A172 (cell line): ENCODE data around the gene MYO9B. TPM values are rescaled to one million over a fixed set of nuclear protein-coding genes. Genes with fewer than 3 reads are reported as not detected.

Experiments
- DNase-seq: peaks from one replicate; pipeline ENCODE4 v3.0.0-alpha.2; 2015; ENCODE audit warnings: low spot score
- total RNA-seq: library from RNA; depleted of rRNA; stranded (reverse); fragments of >200 nt; shearing (Covaris generic); gene quantifications from 2 replicates; pipeline ENCODE4 v1.2.3, GENCODE V29; 2014

Gene MYO9B
- total RNA-seq, 1 experiment from 2014 or later, result 43.8 TPM

- DNase-seq, result no peak
Measured at GRCh38 chr19:17240826-17241399, 165.3 kb downstream of the MYO9B start.

GRCh38 chr19:17242431-17243208 lies 167.0 kb downstream of the MYO9B start:
- DNase-seq, result no peak

- no peak for DNase-seq
Measured at GRCh38 chr19:17243211-17243829, 167.7 kb downstream of the MYO9B start.

GRCh38 chr19:17243830-17244617 lies 168.4 kb downstream of the MYO9B start:
- no peak for DNase-seq

- DNase-seq, result no peak
Measured at GRCh38 chr19:17244618-17245534, 169.3 kb downstream of the MYO9B start.

GRCh38 chr19:17245535-17245984 lies 170.0 kb downstream of the MYO9B start, which contains the start of gene NR2F6:
NR2F6 (minus strand) TSS chr19:17245919; CDS start chr19:17245220, 699 bp downstream.
- DNase-seq, result no peak

- DNase-seq, result no peak
Measured at GRCh38 chr19:17246681-17247425, 171.3 kb downstream of the MYO9B start.

GRCh38 chr19:17248011-17248776 lies 172.6 kb downstream of the MYO9B start:
- no peak for DNase-seq

- DNase-seq, result no peak
Measured at GRCh38 chr19:17249887-17250548, 174.4 kb downstream of the MYO9B start.

GRCh38 chr19:17254636-17255035 lies 179.1 kb downstream of the MYO9B start:
- DNase-seq, result no peak

GRCh38 chr19:17255150-17255621 lies 179.6 kb downstream of the MYO9B start:
- no peak for DNase-seq

- no peak for DNase-seq
Measured at GRCh38 chr19:17256130-17256529, 180.6 kb downstream of the MYO9B start.

- DNase-seq, result peak; percentile 44
Measured at GRCh38 chr19:17259118-17259780, 183.7 kb downstream of the MYO9B start.

- DNase-seq, result no peak
Measured at GRCh38 chr19:17259934-17260333, 184.4 kb downstream of the MYO9B start.

GRCh38 chr19:17260842-17261325 lies 185.3 kb downstream of the MYO9B start:
- peak; percentile 75 for DNase-seq

GRCh38 chr19:17262557-17262956 lies 187.0 kb downstream of the MYO9B start:
- no peak for DNase-seq
